B cell (primary cell): ENCODE measurements around the gene NMUR2. TPM values are rescaled to one million over a fixed set of nuclear protein-coding genes. Genes with fewer than 3 reads are reported as not detected.

Source experiments
- ATAC-seq: fragments of 200-7000 bp; cut with Tn5 transposase; one replicate; pipeline ENCODE4 v1.10.0; 2021; ENCODE audit warnings: low read depth, mild to moderate bottlenecking, moderate number of reproducible peaks, moderate library complexity
- CTCF ChIA-PET: fragments of 350-600 bp; sonication (Branson Sonifier 250); formaldehyde crosslinking; loops from one replicate; lab custom pipeline; 2021; ENCODE audit warnings: antibody characterized with exemption, inconsistent platforms; lab: Charles Lee
- POLR2A ChIA-PET: fragments of 350-600 bp; sonication (Branson Sonifier 250); formaldehyde crosslinking; loops from one replicate; lab custom pipeline; 2021; ENCODE audit warnings: antibody characterized with exemption; lab: Charles Lee
- DNase-seq: peaks from one replicate; pipeline ENCODE4 v3.0.0; 2013
- H2AFZ ChIP-seq: 2 replicates; pipeline ENCODE4 v1.6.1; 2012; ENCODE audit warnings: mild to moderate bottlenecking, low read depth, low read length; ENCODE audit not compliant: insufficient read depth, poor library complexity, severe bottlenecking
- H3K27ac ChIP-seq, 2 donors: 1 replicate in 1 of 2; 2 replicates in 1 of 2; pipeline ENCODE4 v1.5.1; 2012 to 2013; ENCODE audit warnings: low read length in 2 of 2, mild to moderate bottlenecking in 2 of 2, moderate library complexity in 1 of 2
- H3K27me3 ChIP-seq, 4 experiments: fragments of 200-600 bp in 1 of 4; sonication (generic) in 1 of 4; replicated peaks in 1 of 4; 1 replicate in 2 of 4; 2 replicates in 2 of 4; pipeline versions ENCODE4 v1.6.1 to v1.7.0; 2013 to 2016; ENCODE audit warnings: low read length in 3 of 4, mild to moderate bottlenecking in 2 of 4, mixed read lengths in 1 of 4, moderate library complexity in 1 of 4; ENCODE audit not compliant: insufficient read depth in 4 of 4, control insufficient read depth in 3 of 4; ENCODE audit errors: control extremely low read depth in 1 of 4
- H3K36me3 ChIP-seq, 2 experiments: replicated peaks in 1 of 2; 1 replicate in 1 of 2; 2 replicates in 1 of 2; pipeline versions ENCODE4 v1.6.1 to v1.7.1; 2013; ENCODE audit warnings: low read length in 1 of 2; ENCODE audit not compliant: insufficient read depth in 2 of 2, control insufficient read depth in 1 of 2; ENCODE audit errors: control extremely low read depth in 1 of 2, extremely low read depth in 1 of 2
- H3K4me1 ChIP-seq, 2 donors: fragments of 200-600 bp in 1 of 2; sonication (generic) in 1 of 2; 1 replicate in 1 of 2; 2 replicates in 1 of 2; pipeline versions ENCODE4 v1.5.1 to v1.6.1; 2013 to 2017; ENCODE audit warnings: low read length in 2 of 2; ENCODE audit not compliant: control insufficient read depth in 2 of 2, insufficient read depth in 2 of 2
- H3K4me2 ChIP-seq: replicated peaks from 2 replicates; pipeline ENCODE3; 2012; ENCODE audit warnings: mild to moderate bottlenecking, low read depth, low read length; ENCODE audit not compliant: poor library complexity, severe bottlenecking
- H3K4me3 ChIP-seq, 5 experiments: fragments of 200-600 bp in 1 of 5; sonication (generic) in 1 of 5; 1 replicate in 3 of 5; 2 replicates in 2 of 5; pipeline versions ENCODE4 v1.5.1 to v1.7.0; 2011 to 2016; ENCODE audit warnings: low read length in 4 of 5, mild to moderate bottlenecking in 4 of 5, low read depth in 2 of 5, control low read depth in 1 of 5, moderate library complexity in 1 of 5; ENCODE audit not compliant: insufficient read depth in 1 of 5; ENCODE audit errors: control extremely low read depth in 1 of 5, extremely low read depth in 1 of 5
- H3K79me2 ChIP-seq: fragments of 200-600 bp; sonication (generic); one replicate; pipeline ENCODE4 v1.6.0; 2016; ENCODE audit warnings: low read length; ENCODE audit not compliant: control insufficient read depth, insufficient read depth
- H3K9ac ChIP-seq: fragments of 200-600 bp; sonication (generic); 2 replicates; pipeline ENCODE4 v1.6.1; 2017; ENCODE audit warnings: mild to moderate bottlenecking, low read length, moderate library complexity
- H3K9me3 ChIP-seq, 3 donors: one replicate each; pipeline versions ENCODE4 v1.6.1 to v1.7.1; 2013; ENCODE audit warnings: low read length in 2 of 3; ENCODE audit not compliant: control insufficient read depth in 2 of 3, insufficient read depth in 1 of 3; ENCODE audit errors: control extremely low read depth in 1 of 3
- H4K20me1 ChIP-seq: 2 replicates; pipeline ENCODE4 v1.6.0; 2012; ENCODE audit warnings: mild to moderate bottlenecking, low read length; ENCODE audit not compliant: insufficient read depth, control insufficient read depth, poor library complexity, severe bottlenecking
- H3K27ac Mint-ChIP-seq: one replicate; pipeline ENCODE4 v1.8.0; 2021; ENCODE audit warnings: mixed read lengths
- H3K27me3 Mint-ChIP-seq: one replicate; pipeline ENCODE4 v1.8.0; 2021; ENCODE audit warnings: mixed read lengths
- H3K4me1 Mint-ChIP-seq: one replicate; pipeline ENCODE4 v1.8.0; 2021; ENCODE audit warnings: mixed read lengths
- H3K4me3 Mint-ChIP-seq: one replicate; pipeline ENCODE4 v1.8.0; 2021; ENCODE audit warnings: mixed read lengths
- H3K9me3 Mint-ChIP-seq: one replicate; pipeline ENCODE4 v1.8.0; 2022; ENCODE audit warnings: mixed read lengths; ENCODE audit not compliant: insufficient read depth
- EZH2 ChIP-seq: IDR thresholded peaks from 2 replicates; pipeline ENCODE4 v1.6.1; 2012; ENCODE audit warnings: borderline replicate concordance, low read depth, mild to moderate bottlenecking, moderate library complexity, low read length; ENCODE audit not compliant: insufficient read depth, poor library complexity, severe bottlenecking
- WGBS: methylation state at CpG from one replicate; pipeline ENCODE4 v1.1.5; 2013; ENCODE audit warnings: missing lambda C conversion rate; ENCODE audit not compliant: insufficient coverage; 5-methylcytosine and 5-hydroxymethylcytosine counted together
- intact Hi-C: fragments of 100-400 bp; cut with micrococcal nuclease; formaldehyde crosslinking; loops from one replicate; pipeline ENCODE4 v1.10.0; 2022
- polyA minus RNA-seq: library from RNA; depleted of rRNA, polyadenylated mRNA; stranded (reverse); fragments of >200 nt; gene quantifications from 2 replicates; pipeline ENCODE4 v1.2.3, GENCODE V29; 2012
- polyA plus RNA-seq: library from polyadenylated mRNA; depleted of rRNA; stranded (reverse); fragments of >200 nt; gene quantifications from 2 replicates; pipeline ENCODE4 v1.2.3, GENCODE V29; 2012
- total RNA-seq, 2 donors: library from RNA; stranded (reverse); fragments of 120-200 nt in 1 of 2; gene quantifications; 1 replicate in 1 of 2; 2 replicates in 1 of 2; pipeline versions ENCODE4 v1.2.3 to v1.2.4, GENCODE V29; 2013 to 2022
- TF ChIP-seq, protein P1 (sequence below): fragments of 200-600 bp; IDR thresholded peaks from one replicate; pipeline ENCODE4 v1.8.0; 2022; ENCODE audit warnings: antibody characterized with exemption, mild to moderate bottlenecking

NMUR2 gene
- total RNA-seq (not detected in 2 replicates), polyA plus RNA-seq (not detected in 2 replicates), polyA minus RNA-seq (0.17 TPM in 1 of 2 replicates, not detected in the other)
- not detected for total RNA-seq (2013)

- H3K9me3 Mint-ChIP-seq, result peaks cover 1% of the 10 kb centered on the region
- Histone ChIP-seq H4K20me1 (no peaks in the 10 kb centered on the region), H3K79me2 (no peaks in the 10 kb centered on the region), H3K4me1 (no peaks in the 10 kb centered on the region), H2AFZ (no peak within 1 kb of the TSS), H3K27ac (no peak within 1 kb of the TSS), H3K9ac (no peak within 1 kb of the TSS), H3K4me3 (no peak within 1 kb of the TSS), H3K36me3 (no peaks in the 10 kb centered on the region), H3K4me2 (no peak within 1 kb of the TSS), H3K27me3 (no peaks in the 10 kb centered on the region), H3K9me3 (peaks cover 0 to 3% (median 0%) of the 10 kb centered on the region in 3 donors)
- no peak within 1 kb of the TSS for H3K4me3 Mint-ChIP-seq
- WGBS, result 35% methylated on average over 6 of the region's 7 CpGs
- DNase-seq (no peak), ATAC-seq (no peak)
- ChIA-PET POLR2A (no interaction called here), CTCF (no interaction called here)
- intact Hi-C loops, result no loop called here
- no peak for TF ChIP-seq EZH2
- TF ChIP-seq, protein P1, sequence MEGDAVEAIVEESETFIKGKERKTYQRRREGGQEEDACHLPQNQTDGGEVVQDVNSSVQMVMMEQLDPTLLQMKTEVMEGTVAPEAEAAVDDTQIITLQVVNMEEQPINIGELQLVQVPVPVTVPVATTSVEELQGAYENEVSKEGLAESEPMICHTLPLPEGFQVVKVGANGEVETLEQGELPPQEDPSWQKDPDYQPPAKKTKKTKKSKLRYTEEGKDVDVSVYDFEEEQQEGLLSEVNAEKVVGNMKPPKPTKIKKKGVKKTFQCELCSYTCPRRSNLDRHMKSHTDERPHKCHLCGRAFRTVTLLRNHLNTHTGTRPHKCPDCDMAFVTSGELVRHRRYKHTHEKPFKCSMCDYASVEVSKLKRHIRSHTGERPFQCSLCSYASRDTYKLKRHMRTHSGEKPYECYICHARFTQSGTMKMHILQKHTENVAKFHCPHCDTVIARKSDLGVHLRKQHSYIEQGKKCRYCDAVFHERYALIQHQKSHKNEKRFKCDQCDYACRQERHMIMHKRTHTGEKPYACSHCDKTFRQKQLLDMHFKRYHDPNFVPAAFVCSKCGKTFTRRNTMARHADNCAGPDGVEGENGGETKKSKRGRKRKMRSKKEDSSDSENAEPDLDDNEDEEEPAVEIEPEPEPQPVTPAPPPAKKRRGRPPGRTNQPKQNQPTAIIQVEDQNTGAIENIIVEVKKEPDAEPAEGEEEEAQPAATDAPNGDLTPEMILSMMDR, result no peak
- H3K27me3 Mint-ChIP-seq, result peaks cover 3% of the 10 kb centered on the region
- no peak within 1 kb of the TSS for H3K27ac Mint-ChIP-seq
- H3K4me1 Mint-ChIP-seq, result no peaks in the 10 kb centered on the region
These were observed at the start of gene NMUR2 for GRCh38 chr5:152405145-152405544. Gene NMUR2 (minus strand): TSS chr5:152405279. CDS start chr5:152405113, 166 bp downstream.

GRCh38 chr5:152443935-152444334 is 38.9 kb upstream of the NMUR2 start:
- H3K9ac ChIP-seq, result no peak overlapping the region
- no peaks in the 10 kb centered on the region for H3K4me1 ChIP-seq
- no peak overlapping the region for H3K4me2 ChIP-seq
- H4K20me1 ChIP-seq, result no peaks in the 10 kb centered on the region
- H2AFZ ChIP-seq, result no peak overlapping the region
- CTCF ChIA-PET, result no interaction called here
- Mint-ChIP-seq H3K27me3 (peaks cover 5% of the 10 kb centered on the region), H3K4me1 (no peaks in the 10 kb centered on the region), H3K4me3 (no peak overlapping the region), H3K27ac (no peak overlapping the region), H3K9me3 (no peaks in the 10 kb centered on the region)
- POLR2A ChIA-PET, result no interaction called here
- no peaks in the 10 kb centered on the region for H3K36me3 ChIP-seq
- H3K27me3 ChIP-seq, result no peaks in the 10 kb centered on the region
- H3K9me3 ChIP-seq, result no peaks in the 10 kb centered on the region
- H3K27ac ChIP-seq, result no peak overlapping the region
- no peak for ATAC-seq
- no peak for DNase-seq
- H3K4me3 ChIP-seq, result no peak overlapping the region
- H3K79me2 ChIP-seq, result no peaks in the 10 kb centered on the region
- intact Hi-C loops, result no loop called here
- WGBS, result no CpG with 5 or more reads among the region's 2 CpGs
- TF ChIP-seq EZH2, result no peak
- TF ChIP-seq, protein P1, result no peak
